Activated CD4-positive, alpha-beta T cell treated with anti-CD3 and anti-CD28 coated beads for 4 hours (primary cell): ENCODE results near the gene ITFG2.
"Not testable (repeated sequence)": the region's sequence is repeated elsewhere in the genome, so short reads cannot be mapped to it uniquely, and the experiment has no call there.

Experiments
- DNase-seq, 2 donors: peaks; one replicate each; pipeline ENCODE4 v3.0.0-alpha.2; 2020

The ITFG2 gene

GRCh38 chr12:2832550-2833127, 20.2 kb downstream of the ITFG2 start:
- DNase-seq, result no peak

- no peak for DNase-seq
Measured at GRCh38 chr12:2833327-2833726, 20.9 kb downstream of the ITFG2 start.

- no peak for DNase-seq
Measured at GRCh38 chr12:2833810-2834209, 21.3 kb downstream of the ITFG2 start.

DNA sequence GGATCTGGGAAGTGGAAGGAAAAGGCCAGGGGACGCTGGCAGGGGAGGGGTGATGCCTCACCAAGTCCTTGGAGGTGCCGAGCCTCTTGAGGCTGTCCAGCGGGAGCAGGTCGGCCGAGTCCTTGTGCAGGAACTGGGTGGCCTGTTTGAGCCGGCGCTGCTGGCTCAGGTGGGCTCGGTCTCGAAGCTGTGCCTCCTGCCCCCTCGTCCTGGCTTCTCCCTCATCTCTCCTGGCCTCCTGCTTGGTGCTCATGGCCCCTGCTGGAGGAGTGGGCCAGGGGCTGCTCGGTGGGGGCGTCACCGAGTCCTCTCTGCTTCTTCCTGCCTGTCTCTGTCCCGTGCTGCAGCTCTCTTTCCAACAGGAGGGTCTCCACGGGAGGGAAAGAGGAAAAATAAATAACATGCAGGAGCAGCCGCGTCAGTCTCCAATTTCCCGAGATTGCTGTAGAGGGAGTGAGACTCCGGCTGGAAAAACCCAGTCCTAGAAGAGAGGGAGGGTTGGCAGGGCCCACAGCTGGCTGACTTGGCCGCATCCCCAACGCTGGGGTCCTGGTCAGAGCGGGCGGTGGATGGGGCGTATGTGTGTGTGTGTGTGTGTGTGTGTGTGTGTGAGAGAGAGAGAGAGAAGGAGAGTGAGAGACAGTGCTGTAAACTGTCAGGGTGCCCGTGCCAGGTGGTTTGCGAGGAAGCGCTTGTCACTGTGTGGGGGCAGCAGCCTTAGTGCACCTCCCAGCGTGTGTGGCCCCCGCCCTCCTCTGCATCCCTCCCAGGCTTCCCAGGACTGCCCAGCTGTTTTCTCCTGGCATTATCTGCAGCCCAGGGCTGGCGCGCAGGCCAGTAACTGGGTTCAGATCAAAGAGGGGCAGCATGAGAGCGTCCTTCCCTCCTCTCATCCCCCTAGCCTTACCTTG, 22.4 kb downstream of the ITFG2 start, which contains the start of gene NRIP2:
TSS of gene NRIP2 (minus strand) at position 455 of the 911 bp plus-strand sequence. CDS start at position 403, 52 bp downstream.
- no peak for DNase-seq

DNA sequence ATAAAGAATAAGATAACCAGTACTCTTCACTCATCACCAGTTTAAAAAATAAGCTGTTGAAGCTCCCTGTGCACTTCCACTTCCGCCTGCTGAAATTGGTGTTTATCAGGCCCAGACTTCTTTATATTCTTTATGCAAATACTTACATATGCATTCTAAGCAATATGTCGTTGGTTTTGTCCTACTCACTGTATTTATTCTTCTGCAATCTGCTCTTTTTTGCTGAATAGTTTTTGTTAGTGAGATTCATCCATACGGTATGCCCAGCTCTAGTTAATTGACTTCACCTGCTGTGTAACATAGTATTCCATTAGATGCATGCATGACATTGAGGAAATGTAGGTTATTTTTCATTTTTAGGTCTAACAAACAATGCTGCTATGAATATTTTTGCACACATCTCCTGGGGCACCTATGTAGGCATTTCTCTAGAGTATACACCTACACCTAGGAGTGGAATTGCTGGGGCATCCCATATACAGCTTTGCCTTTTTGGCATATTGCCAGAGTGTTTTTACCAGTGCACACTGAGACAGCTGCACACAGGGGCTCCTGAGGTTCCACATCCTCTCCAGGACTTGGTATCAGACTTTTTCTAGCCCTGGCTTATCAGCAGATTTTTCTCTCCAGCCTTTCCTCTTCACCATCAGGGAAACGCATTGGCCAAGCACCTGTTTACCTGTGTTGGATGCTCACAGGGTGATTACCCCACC, 23.4 kb downstream of the ITFG2 start:
- DNase-seq, result no peak

- no peak for DNase-seq
Measured at GRCh38 chr12:2836574-2836973, 24.1 kb downstream of the ITFG2 start.

DNA sequence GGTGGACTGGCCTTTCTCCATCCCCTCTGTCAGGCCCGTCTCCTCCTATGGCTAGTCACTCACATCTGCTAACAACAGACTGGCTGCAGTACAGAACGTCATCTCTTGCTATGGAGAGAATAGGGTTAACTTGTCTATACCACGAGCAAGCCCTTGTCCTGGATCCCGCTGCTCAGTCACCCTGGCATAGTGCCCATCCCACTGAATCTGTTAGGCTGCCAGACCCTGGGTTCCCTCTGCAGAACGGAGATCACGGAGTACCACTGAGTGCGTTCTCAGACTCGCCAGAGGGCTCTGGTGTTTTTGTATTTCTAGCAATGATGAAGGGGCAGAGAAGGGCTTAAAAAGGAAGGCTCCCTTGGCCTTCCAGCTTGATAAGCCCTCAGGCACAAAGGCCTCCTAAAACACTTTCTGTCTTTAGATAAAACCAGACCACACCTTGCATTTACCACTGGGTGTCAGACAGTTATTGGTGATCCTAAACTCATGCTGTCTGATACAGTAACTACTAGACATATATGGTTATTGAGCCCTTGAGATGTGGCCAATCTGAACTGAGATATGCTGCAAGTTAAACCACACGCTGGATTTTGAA, 28.7 kb downstream of the ITFG2 start:
- no peak for DNase-seq

DNA sequence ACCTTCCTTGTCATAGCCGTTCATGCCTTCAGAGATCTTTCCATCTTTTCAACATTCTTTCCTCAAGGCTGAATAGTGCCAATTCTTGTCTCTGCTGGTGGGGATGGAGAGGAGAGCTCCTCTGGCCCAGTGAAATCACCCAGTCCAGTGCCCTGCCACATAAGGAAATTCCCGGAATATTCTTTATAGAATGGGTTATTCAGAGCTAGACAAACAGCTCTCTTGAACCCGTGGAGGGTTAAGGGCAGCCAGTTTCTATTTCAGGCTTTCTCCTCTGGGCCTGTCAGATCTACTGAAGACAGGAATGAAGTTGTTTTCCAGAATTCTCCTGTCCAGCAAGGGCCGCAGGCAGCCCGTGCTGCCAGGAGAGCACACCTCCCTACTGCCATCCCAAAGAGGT, 30.5 kb downstream of the ITFG2 start:
- no peak for DNase-seq

- no peak for DNase-seq
Measured at GRCh38 chr12:2844786-2845185, 32.3 kb downstream of the ITFG2 start.

GRCh38 chr12:2845280-2845679, 32.8 kb downstream of the ITFG2 start:
- DNase-seq, result no peak

DNA sequence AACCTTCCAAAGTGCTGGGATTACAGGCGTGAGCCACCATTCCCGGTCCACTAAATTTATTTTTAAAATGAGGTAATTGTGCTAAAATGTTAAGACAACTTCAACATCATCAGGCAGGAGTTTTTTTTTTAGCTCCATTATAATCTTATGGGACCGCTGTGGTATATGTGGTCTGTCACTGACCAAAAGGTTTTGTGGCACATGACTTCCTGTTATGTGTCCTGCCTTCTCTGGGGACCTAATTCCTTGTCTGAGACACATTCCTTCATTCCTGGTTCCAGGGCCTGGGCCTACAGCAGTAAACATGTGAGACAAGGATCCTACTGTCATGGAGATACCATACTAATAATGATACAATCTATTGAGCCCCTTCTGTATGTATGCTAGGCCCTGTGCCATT, 39.5 kb downstream of the ITFG2 start:
- DNase-seq, result no peak

DNA sequence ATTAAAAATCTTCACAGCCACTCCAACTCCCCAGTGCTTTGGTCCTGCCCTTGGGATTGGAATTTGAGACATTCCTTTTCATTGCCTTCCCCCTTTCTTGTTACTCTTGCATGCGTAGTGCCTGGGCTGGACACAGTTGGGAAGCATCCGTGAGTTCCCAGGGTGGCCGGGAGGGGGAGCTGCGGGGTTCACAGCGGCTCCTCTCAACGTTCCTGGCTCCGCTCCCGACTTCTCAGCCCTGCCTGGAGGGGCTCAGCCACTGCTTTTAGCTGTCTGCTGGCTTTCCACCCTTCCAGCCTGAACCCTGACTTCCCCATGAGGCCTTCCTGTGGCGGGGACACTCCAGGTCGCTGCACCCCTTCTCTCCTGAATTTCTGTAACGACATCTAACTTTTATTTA, 41.2 kb downstream of the ITFG2 start:
- DNase-seq, result peak; percentile 41 to 49

DNA sequence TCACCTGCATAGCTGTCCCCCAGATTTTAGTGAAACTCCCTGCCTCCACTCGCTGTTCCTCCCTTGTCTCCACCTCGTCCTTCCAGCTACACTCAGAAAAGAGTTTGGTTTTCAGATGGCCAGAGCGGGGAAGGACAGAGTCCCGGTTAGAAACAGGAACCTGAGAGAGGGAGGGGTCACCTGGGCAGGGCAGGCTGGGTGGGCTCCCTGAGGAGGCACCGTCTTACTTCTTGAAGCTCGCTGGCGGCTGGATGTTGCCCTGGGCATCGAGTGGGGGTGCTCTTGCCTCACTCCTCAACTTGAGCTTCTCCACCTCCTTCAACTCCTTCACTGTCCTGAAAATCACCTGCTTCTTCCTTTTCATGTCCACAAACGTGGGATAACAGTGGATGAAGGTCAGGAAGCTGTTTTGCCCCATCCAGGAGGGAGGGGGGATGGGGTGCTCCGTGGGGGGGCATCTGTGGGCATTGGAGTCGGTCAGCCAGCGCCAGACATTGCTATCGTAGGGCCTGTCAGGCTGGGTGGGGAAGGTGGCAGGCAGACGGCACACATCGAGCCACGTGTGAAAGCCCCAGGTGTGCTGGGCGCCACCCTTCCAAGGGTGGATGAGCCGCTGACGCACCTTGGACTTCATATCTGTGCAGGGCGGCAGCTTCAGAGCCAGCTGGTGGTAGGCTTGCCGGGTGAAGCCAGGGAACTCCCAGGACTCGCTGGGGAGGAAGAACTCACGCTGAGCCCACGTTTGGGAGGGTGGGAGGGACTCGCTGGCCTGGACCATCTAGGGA, 42.4 kb downstream of the ITFG2 start:
- DNase-seq, result no peak

DNA sequence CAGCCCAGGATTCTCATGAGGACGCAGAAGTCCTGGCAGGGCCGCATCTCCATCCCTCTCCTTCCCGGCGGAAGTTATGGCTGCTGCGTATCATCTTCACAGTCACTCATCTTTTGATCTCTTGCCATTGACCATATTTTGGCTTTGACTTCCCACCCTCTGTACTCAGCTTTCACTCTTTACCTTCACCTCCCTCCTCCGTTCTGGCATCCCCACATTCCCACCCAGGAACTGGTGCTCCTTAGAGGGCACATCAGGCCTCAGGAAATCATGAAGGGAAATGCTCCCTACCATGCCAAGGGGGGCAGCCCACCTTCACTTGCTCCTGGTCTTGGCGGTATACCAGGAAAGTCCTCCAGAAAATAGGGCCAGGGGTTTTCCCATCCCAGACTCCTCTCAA, 43.1 kb downstream of the ITFG2 start:
- no peak for DNase-seq

DNA sequence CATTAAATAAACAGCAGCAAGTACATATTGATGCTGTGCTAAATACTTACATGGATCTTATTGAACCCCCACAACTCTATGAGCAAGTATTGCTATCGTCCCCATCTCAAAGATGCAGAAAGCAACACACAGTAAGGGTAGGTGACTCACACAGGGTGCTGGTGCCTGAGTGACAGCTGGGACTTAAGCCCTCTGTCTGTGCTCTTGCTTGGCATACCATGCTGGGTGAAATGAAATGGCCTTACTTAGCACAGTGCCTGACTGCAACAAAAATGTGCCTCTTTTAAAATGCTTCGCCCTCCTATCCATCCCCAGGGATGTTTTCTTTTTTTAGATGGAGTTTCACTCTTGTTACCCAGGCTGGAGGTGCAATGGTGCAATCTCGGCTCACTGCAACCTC, 43.6 kb downstream of the ITFG2 start:
- DNase-seq, result no peak

- DNase-seq, result no peak
Measured at GRCh38 chr12:2857021-2857431, 44.6 kb downstream of the ITFG2 start, which contains the start of gene TEX52. TEX52 (minus strand) TSS chr12:2857039; CDS start chr12:2857026, 13 bp downstream.

DNA sequence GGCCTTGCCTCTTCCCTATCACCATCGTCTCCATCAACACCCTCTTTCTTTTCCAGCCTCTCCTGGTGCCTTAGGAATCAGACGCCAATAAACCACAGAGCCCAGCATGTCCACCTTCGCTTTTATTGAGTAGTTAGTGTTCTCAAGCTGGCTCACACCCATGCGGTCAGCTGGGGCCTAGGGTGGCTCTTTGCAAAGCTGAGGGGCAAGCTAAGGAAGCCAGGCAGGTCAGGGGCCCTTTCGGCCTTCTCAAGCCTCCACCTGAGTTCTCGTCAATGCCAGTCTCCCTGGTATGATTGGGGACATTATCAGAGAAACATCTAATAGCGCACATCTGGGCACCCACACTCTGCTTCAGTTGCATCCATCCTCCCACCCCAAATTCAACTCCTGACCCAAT, 45.1 kb downstream of the ITFG2 start:
- DNase-seq, result no peak

DNA sequence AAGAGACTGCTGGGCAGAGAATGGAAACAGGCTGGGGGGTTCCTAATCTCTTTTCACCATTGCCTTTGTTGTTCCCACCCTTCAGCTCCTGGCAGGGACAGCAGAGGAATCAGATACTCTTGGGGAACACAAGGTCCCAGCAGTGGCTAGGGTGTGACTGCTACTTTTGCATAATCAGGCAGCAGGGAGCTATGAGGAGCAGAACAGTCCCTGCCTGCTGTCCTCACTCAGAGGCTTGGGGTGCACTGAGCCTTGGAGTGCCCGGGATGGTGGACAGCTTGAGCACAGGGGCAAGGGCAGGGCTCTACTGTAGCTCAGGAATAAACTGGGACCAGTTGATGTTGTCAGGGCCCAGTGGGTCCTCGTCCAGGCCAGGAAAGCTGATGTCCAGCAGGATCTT, 45.9 kb downstream of the ITFG2 start:
- no peak for DNase-seq

DNA sequence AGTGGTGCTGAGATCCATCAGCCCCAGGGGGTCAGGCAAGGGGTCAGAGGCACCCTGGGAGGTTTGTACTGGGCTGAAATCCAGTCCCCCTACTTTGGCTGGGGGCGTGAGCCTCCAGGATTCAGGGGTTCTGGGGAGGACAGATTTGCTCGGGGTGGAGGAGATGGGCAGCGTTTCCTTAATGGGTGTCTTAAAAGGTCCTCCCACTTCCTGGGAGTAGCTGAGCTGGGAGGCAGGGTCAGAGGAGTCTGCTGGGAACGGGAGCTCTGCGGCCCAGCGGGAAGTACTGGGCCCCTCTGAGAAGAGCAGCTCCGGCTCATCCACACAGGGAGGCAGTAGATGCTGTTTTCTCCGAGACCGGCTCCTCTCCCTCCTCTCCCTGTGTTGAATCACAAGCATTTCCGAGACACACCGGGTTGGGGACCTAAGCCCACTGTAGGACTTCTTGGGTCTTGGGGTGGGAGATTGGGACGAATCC, 46.5 kb downstream of the ITFG2 start:
- DNase-seq, result no peak

DNA sequence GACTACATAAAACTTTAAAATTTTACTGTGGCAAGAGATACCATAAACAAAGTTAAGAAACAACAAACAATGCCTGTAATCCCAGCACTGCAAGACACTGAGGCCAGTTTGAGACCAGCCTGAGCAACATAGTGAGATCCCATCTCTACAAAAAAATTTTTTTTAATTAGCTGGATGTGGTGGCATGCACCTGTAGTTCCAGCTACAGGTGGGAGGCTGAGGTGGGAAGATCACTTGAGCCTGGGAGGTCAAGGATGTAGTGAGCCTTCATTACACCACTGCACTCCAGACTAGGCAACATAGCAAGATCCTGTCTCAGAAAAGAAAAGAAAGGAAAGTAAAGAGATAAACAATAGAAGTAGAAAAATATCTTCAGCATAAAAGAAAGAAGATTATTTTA, 47.7 kb downstream of the ITFG2 start:
- DNase-seq, result no peak

- no peak for DNase-seq
Measured at GRCh38 chr12:2862876-2863275, 50.4 kb downstream of the ITFG2 start.

DNA sequence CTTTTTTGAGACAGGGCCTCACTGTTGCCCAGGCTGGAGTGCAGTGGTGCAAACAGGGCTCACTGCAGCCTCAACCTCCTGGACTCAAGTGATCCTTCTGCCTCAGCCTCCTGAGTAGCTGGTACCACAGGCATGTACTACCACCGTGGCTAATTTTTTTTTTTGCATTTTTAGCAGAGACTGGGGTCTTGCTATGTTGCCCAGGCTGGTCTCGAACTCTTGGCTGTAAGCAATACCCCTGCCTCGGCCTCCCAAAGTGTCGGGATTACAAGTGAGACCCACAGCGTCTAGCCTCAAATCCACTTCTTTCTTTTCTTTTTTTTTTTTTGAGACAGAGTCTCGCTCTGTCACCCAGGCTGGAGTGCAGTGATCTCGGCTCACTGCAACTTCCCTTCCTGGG, 50.9 kb downstream of the ITFG2 start:
- not testable (repeated sequence) for DNase-seq
